ENCODE measurements around the gene PRPS1L1. TPM values are rescaled to one million over a fixed set of nuclear protein-coding genes. Genes with fewer than 3 reads are reported as not detected.

The PRPS1L1 gene
- total and polyA plus RNA-seq, 5 donors, result not detected

- Histone ChIP-seq H3K4me3 (ENCODE audit: low read length) (no peak overlapping the region), H3K27me3 (ENCODE audit: control insufficient read depth, insufficient read depth) (no peaks in the 10 kb centered on the region), H3K27ac (ENCODE audit: low read length) (no peak overlapping the region), H3K4me1 (ENCODE audit: control insufficient read depth, insufficient read depth, low read length) (peaks cover 3% of the 10 kb centered on the region), H3K9me3 (ENCODE audit: control insufficient read depth, low read length) (no peaks in the 10 kb centered on the region)
- 57% methylated on average over 6 of the region's 6 CpGs for WGBS
- no peak for DNase-seq
- intact Hi-C loops (cut with DNase I), result no loop called here
- ATAC-seq, result peak in 1 of 2 donors; percentile 32
Observed at GRCh38 chr7:17988141-17988540, 39.5 kb downstream of the PRPS1L1 start.

GRCh38 chr7:17986851-17987250 lies 40.8 kb downstream of the PRPS1L1 start:
- WGBS, result 27% methylated on average over 1 of the region's 1 CpG
- peak; percentile 23 to 31 for ATAC-seq
- H3K27ac ChIP-seq (ENCODE audit: low read length), result no peak overlapping the region
- no peak overlapping the region for H3K4me3 ChIP-seq (ENCODE audit: low read length)
- intact Hi-C loops (cut with DNase I), result no loop called here
- no peak for DNase-seq
- no peaks in the 10 kb centered on the region for H3K27me3 ChIP-seq (ENCODE audit: control insufficient read depth, insufficient read depth)
- H3K9me3 ChIP-seq (ENCODE audit: control insufficient read depth, low read length), result no peaks in the 10 kb centered on the region
- peaks cover 3% of the 10 kb centered on the region for H3K4me1 ChIP-seq (ENCODE audit: control insufficient read depth, insufficient read depth, low read length)

- H3K4me1 ChIP-seq (ENCODE audit: control insufficient read depth, insufficient read depth, low read length), result peaks cover 3% of the 10 kb centered on the region
- no peak overlapping the region for H3K27ac ChIP-seq (ENCODE audit: low read length)
- 89% methylated on average over 6 of the region's 6 CpGs for WGBS
- H3K4me3 ChIP-seq (ENCODE audit: low read length), result no peak overlapping the region
- intact Hi-C loops (cut with DNase I), result no loop called here
- ATAC-seq (no peak), DNase-seq (no peak)
- H3K27me3 ChIP-seq (ENCODE audit: control insufficient read depth, insufficient read depth), result no peaks in the 10 kb centered on the region
- no peaks in the 10 kb centered on the region for H3K9me3 ChIP-seq (ENCODE audit: control insufficient read depth, low read length)
Observed at GRCh38 chr7:17985473-17986239, 42.0 kb downstream of the PRPS1L1 start.

GRCh38 chr7:17984288-17984687 lies 43.4 kb downstream of the PRPS1L1 start:
- DNase-seq, result no peak
- no peak for ATAC-seq
- Histone ChIP-seq H3K27ac (ENCODE audit: low read length) (no peak overlapping the region), H3K4me1 (ENCODE audit: control insufficient read depth, insufficient read depth, low read length) (peaks cover 3% of the 10 kb centered on the region), H3K9me3 (ENCODE audit: control insufficient read depth, low read length) (no peaks in the 10 kb centered on the region), H3K4me3 (ENCODE audit: low read length) (no peak overlapping the region), H3K27me3 (ENCODE audit: control insufficient read depth, insufficient read depth) (no peaks in the 10 kb centered on the region)
- intact Hi-C loops (cut with DNase I), result no loop called here
- 86% methylated on average over 1 of the region's 1 CpG for WGBS

- Histone ChIP-seq H3K9me3 (ENCODE audit: control insufficient read depth, low read length) (no peaks in the 10 kb centered on the region), H3K27me3 (ENCODE audit: control insufficient read depth, insufficient read depth) (no peaks in the 10 kb centered on the region), H3K4me3 (ENCODE audit: low read length) (no peak overlapping the region), H3K4me1 (ENCODE audit: control insufficient read depth, insufficient read depth, low read length) (peaks cover 3% of the 10 kb centered on the region), H3K27ac (ENCODE audit: low read length) (no peak overlapping the region)
- intact Hi-C loops (cut with DNase I), result no loop called here
- ATAC-seq, result no peak
- WGBS, result 78% methylated on average over 3 of the region's 3 CpGs
- no peak for DNase-seq
Observed at GRCh38 chr7:17983221-17984062, 44.2 kb downstream of the PRPS1L1 start.

- WGBS, result 47% methylated on average over 2 of the region's 2 CpGs
- H3K27ac ChIP-seq (ENCODE audit: low read length), result no peak overlapping the region
- DNase-seq (no peak), ATAC-seq (no peak)
- no peaks in the 10 kb centered on the region for H3K27me3 ChIP-seq (ENCODE audit: control insufficient read depth, insufficient read depth)
- no peaks in the 10 kb centered on the region for H3K9me3 ChIP-seq (ENCODE audit: control insufficient read depth, low read length)
- intact Hi-C loops (cut with DNase I), result no loop called here
- no peaks in the 10 kb centered on the region for H3K4me1 ChIP-seq (ENCODE audit: control insufficient read depth, insufficient read depth, low read length)
- H3K4me3 ChIP-seq (ENCODE audit: low read length), result no peak overlapping the region
Observed at GRCh38 chr7:17976952-17977351, 50.7 kb downstream of the PRPS1L1 start.

Other genes with a start within 250 kb of the PRPS1L1 start
- 10 to 100 TPM; 41.9 to 50.8 (median 47.9) TPM for gene SNX13, start 87.4 kb downstream of the PRPS1L1 start, total RNA-seq
- gene SNX13, start 87.4 kb downstream of the PRPS1L1 start, polyA plus RNA-seq, result 11.4 TPM

Data from right cardiac atrium (tissue), 5 donors.